ENCODE measurements around the gene SLC35F3.
"Not testable (repeated sequence)": the region's sequence is repeated elsewhere in the genome, so short reads cannot be mapped to it uniquely, and the experiment has no call there.

SLC35F3 gene

GRCh38 chr1:233885196-233885920, 19.1 kb upstream of the SLC35F3 start:
- no peak for DNase-seq (ENCODE audit: low read depth in 1 of 2, low spot score in 1 of 2)

GRCh38 chr1:233891151-233891550, 13.3 kb upstream of the SLC35F3 start:
- in situ Hi-C loops (cut with HindIII; ENCODE audit: low pct_unique_long_range_greater_than_20kb, low sequenced_read_pairs); DNase-seq (ENCODE audit: low read depth in 1 of 2, low spot score in 1 of 2): not testable (repeated sequence)

More at GRCh38 chr1:233885196-233885920, 19.1 kb upstream of the SLC35F3 start:
- no peak for TF ChIP-seq JUND (IDR thresholded peaks at IDR 0.05; ENCODE audit: low read depth)
- in situ Hi-C loops (cut with HindIII; ENCODE audit: low pct_unique_long_range_greater_than_20kb, low sequenced_read_pairs): no loop called here

- in situ Hi-C loops (cut with HindIII; ENCODE audit: low pct_unique_long_range_greater_than_20kb, low sequenced_read_pairs): no loop called here
- TF ChIP-seq JUND (IDR thresholded peaks at IDR 0.05; ENCODE audit: low read depth): no peak
- DNase-seq (ENCODE audit: low read depth in 1 of 2, low spot score in 1 of 2): no peak
Observed at GRCh38 chr1:233897325-233898162, 6.9 kb upstream of the SLC35F3 start.

GRCh38 chr1:233901495-233901894, 3.0 kb upstream of the SLC35F3 start:
- in situ Hi-C loops (cut with HindIII; ENCODE audit: low pct_unique_long_range_greater_than_20kb, low sequenced_read_pairs): no loop called here
- no peak for TF ChIP-seq JUND (IDR thresholded peaks at IDR 0.05; ENCODE audit: low read depth)
- DNase-seq (ENCODE audit: low read depth in 1 of 2, low spot score in 1 of 2): no peak

GRCh38 chr1:233905416-233906051, 1.1 kb downstream of the SLC35F3 start:
- no peak for TF ChIP-seq JUND (IDR thresholded peaks at IDR 0.05; ENCODE audit: low read depth)
- in situ Hi-C loops (cut with HindIII; ENCODE audit: low pct_unique_long_range_greater_than_20kb, low sequenced_read_pairs): no loop called here
- DNase-seq (ENCODE audit: low read depth in 1 of 2, low spot score in 1 of 2): no peak

- no peak for TF ChIP-seq JUND (IDR thresholded peaks at IDR 0.05; ENCODE audit: low read depth)
- DNase-seq (ENCODE audit: low read depth in 1 of 2, low spot score in 1 of 2): no peak
- in situ Hi-C loops (cut with HindIII; ENCODE audit: low pct_unique_long_range_greater_than_20kb, low sequenced_read_pairs): no loop called here
Observed at GRCh38 chr1:233907151-233907550, 2.7 kb downstream of the SLC35F3 start.

- in situ Hi-C loops (cut with HindIII; ENCODE audit: low pct_unique_long_range_greater_than_20kb, low sequenced_read_pairs): no loop called here
- DNase-seq (ENCODE audit: low read depth in 1 of 2, low spot score in 1 of 2): no peak
- TF ChIP-seq JUND (IDR thresholded peaks at IDR 0.05; ENCODE audit: low read depth): no peak
Observed at GRCh38 chr1:233908092-233908491, 3.6 kb downstream of the SLC35F3 start.

GRCh38 chr1:233909195-233909594, 4.7 kb downstream of the SLC35F3 start:
- no peak for DNase-seq (ENCODE audit: low read depth in 1 of 2, low spot score in 1 of 2)
- TF ChIP-seq JUND (IDR thresholded peaks at IDR 0.05; ENCODE audit: low read depth): no peak
- in situ Hi-C loops (cut with HindIII; ENCODE audit: low pct_unique_long_range_greater_than_20kb, low sequenced_read_pairs): no loop called here

GRCh38 chr1:233912447-233912846, 8.0 kb downstream of the SLC35F3 start:
- no peak for TF ChIP-seq JUND (IDR thresholded peaks at IDR 0.05; ENCODE audit: low read depth)
- no peak for DNase-seq (ENCODE audit: low read depth in 1 of 2, low spot score in 1 of 2)
- in situ Hi-C loops (cut with HindIII; ENCODE audit: low pct_unique_long_range_greater_than_20kb, low sequenced_read_pairs): no loop called here

GRCh38 chr1:233912909-233913308, 8.4 kb downstream of the SLC35F3 start:
- DNase-seq (ENCODE audit: low read depth in 1 of 2, low spot score in 1 of 2): no peak
- in situ Hi-C loops (cut with HindIII; ENCODE audit: low pct_unique_long_range_greater_than_20kb, low sequenced_read_pairs): no loop called here
- TF ChIP-seq JUND (IDR thresholded peaks at IDR 0.05; ENCODE audit: low read depth): no peak

- in situ Hi-C loops (cut with HindIII; ENCODE audit: low pct_unique_long_range_greater_than_20kb, low sequenced_read_pairs): no loop called here
- no peak for TF ChIP-seq JUND (IDR thresholded peaks at IDR 0.05; ENCODE audit: low read depth)
- no peak for DNase-seq (ENCODE audit: low read depth in 1 of 2, low spot score in 1 of 2)
Observed at GRCh38 chr1:233916706-233917105, 12.2 kb downstream of the SLC35F3 start.

- TF ChIP-seq JUND (IDR thresholded peaks at IDR 0.05; ENCODE audit: low read depth): no peak
- no peak for DNase-seq (ENCODE audit: low read depth in 1 of 2, low spot score in 1 of 2)
- in situ Hi-C loops (cut with HindIII; ENCODE audit: low pct_unique_long_range_greater_than_20kb, low sequenced_read_pairs): no loop called here
Observed at GRCh38 chr1:233919786-233920185, 15.3 kb downstream of the SLC35F3 start.

GRCh38 chr1:233928123-233928522, 23.6 kb downstream of the SLC35F3 start:
- no peak for TF ChIP-seq JUND (IDR thresholded peaks at IDR 0.05; ENCODE audit: low read depth)
- DNase-seq (ENCODE audit: low read depth in 1 of 2, low spot score in 1 of 2): no peak
- in situ Hi-C loops (cut with HindIII; ENCODE audit: low pct_unique_long_range_greater_than_20kb, low sequenced_read_pairs): no loop called here

Data from T47D (cell line).